Motor neuron (in vitro differentiated cells): Measurements from ENCODE around the gene IQCE. TPM values are rescaled to one million over a fixed set of nuclear protein-coding genes. Genes with fewer than 3 reads are reported as not detected.
"Not testable (repeated sequence)": the region's sequence is repeated elsewhere in the genome, so short reads cannot be mapped to it uniquely, and the experiment has no call there.

Experiments
- ATAC-seq, 8 experiments: fragments of 200-7000 bp; cut with Tn5 transposase; replicated peaks in 6 of 8; 2 replicates each; pipeline ENCODE4 v1.8.0; 2021; ENCODE audit warnings: mild to moderate bottlenecking in 8 of 8, moderate library complexity in 8 of 8
- H3K27ac ChIP-seq, 2 donors: fragments of 250-450 bp; sonication (Bioruptor Pico); 2 replicates each; pipeline ENCODE4 v1.9.0; 2021; ENCODE audit warnings: antibody characterized with exemption in 2 of 2, mild to moderate bottlenecking in 2 of 2, moderate library complexity in 1 of 2
- H3K4me1 ChIP-seq, 2 donors: fragments of 250-450 bp; sonication (Bioruptor Pico); replicated peaks in 1 of 2; 2 replicates each; pipeline ENCODE4 v1.6.1; 2021; ENCODE audit warnings: antibody characterized with exemption in 2 of 2, mild to moderate bottlenecking in 2 of 2, moderate library complexity in 1 of 2
- H3K4me3 ChIP-seq, 5 donors: fragments of 250-450 bp; sonication (Bioruptor Pico); 2 replicates each; pipeline ENCODE4 v1.9.0; 2021; ENCODE audit warnings: antibody characterized with exemption in 5 of 5, mild to moderate bottlenecking in 5 of 5, moderate library complexity in 4 of 5
- WGBS, 10 experiments: fragments of 450-650 bp; shearing (Covaris generic); methylation state at CpG; one replicate each; pipeline ENCODE4 v1.0.0; 2022; 5-methylcytosine and 5-hydroxymethylcytosine counted together
- in situ Hi-C, 9 experiments: fragments of 400-800 bp; cut with MboI; loops; one replicate each; pipeline ENCODE4 v1.15.0; 2021; ENCODE audit warnings: low sequenced_read_pairs in 9 of 9, low pct_unique_long_range_greater_than_20kb in 2 of 9; ENCODE audit not compliant: unreplicated experiment in 9 of 9
- total RNA-seq, 8 experiments: library from RNA; unstranded; fragments of 300-600 nt; gene quantifications; 2 replicates each; pipeline versions ENCODE4 v1.2.3 to v1.2.4, GENCODE V29; 2022

IQCE gene
- total RNA-seq, 8 experiments from 2014 or later, result 5.5 to 26.5 (median 6.5) TPM

DNA sequence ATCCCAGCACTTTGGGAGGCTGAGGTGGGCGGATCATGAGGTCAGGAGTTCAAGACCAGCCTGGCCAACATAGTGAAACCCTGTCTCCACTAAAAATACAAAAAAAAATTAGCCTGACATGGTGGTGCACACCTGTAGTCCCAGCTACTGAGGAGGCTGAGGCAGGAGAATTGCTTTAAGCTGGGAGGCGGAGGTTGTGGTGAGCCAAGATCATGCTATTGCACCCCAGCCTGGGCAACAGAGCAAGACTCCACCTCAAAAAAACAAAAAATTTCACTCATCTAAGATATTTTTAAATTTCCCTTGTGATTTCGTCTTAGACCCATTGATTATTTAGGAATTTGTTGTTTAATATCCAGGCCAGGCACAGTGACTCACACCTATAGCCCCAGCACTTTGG is 5.2 kb downstream of the IQCE start:
- WGBS, 10 experiments, result 90 to 100% (median 100%) methylated on average over 1 to 2 of the region's 3 CpGs; no CpG with 5 or more reads in 6 of the 10 experiments
- in situ Hi-C loops, ATAC-seq: not testable (repeated sequence)

DNA sequence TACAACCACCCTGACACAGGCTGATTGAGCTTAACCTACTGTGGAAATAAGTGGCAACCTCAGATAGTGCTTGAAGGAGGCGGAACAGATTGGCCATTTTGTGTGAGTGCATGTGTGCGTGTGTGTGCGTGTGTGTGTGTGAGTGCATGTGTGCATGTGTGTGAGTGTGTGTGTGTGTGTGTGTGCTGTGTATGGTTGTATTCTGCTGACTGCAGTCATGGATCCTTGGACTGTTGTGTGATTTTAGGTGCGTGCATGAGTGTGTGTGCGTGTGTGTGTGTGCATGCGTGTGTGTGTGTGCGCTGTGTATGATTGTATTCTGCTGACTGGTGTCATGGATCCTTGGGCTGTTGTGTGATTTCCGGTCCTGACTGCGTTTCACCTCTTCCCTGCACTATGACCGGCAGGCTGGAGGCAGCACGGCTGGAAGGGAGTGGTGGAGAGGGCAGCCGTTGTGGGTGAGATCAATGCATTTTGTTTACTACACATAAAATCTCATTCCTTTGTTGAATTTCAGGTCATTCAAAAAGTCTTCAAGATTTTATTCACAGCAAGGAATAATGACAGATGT is 6.3 kb downstream of the IQCE start:
- peak in 5 of 8 experiments; percentile 45 to 74 (median 63) for ATAC-seq
- in situ Hi-C loops, result no loop called here
- no peak overlapping the region for H3K27ac ChIP-seq

More for the DNA sequence above, 5.2 kb downstream of the IQCE start:
- not testable (repeated sequence) for H3K27ac ChIP-seq, H3K4me3 ChIP-seq
- H3K4me1 ChIP-seq, result peaks cover 11 to 23% of the 10 kb centered on the region in 2 donors

DNA sequence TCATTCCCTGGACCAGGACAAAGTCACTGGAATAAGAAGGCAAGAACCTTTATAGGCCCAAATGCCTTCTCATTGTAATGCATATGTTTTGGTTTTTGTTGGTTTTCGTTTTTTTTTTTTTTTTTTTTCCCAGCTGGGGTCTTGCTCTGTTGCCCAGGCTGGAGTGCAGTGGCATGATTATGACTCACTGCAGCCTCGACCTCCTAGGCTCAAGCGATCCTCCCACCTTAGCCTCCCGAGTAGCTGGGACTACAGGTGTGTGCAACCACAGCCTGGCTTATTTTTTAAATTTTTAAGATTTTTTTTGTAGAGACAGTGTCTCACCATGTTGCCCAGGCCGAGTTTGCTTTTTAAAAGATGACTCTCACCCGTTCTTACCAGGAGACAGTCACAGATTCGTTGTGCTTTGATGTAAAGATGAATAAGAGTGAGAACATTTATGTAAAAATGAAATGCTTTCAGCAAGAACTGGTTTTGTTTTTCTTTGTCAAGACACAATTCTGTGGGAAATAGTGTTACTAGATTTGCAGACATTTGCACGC is 7.6 kb downstream of the IQCE start:
- in situ Hi-C loops, result no loop called here
- H3K27ac ChIP-seq, result no peak overlapping the region
- 14 to 86% (median 63%) methylated on average over 1 to 7 of the region's 8 CpGs for WGBS, 10 experiments
- H3K4me1 ChIP-seq, result peaks cover 11 to 24% of the 10 kb centered on the region in 2 donors
- H3K4me3 ChIP-seq, result no peak overlapping the region
- no peak for ATAC-seq

More for the DNA sequence above, 6.3 kb downstream of the IQCE start:
- WGBS, 10 experiments, result 57 to 100% (median 77%) methylated on average over 1 to 8 of the region's 12 CpGs; no CpG with 5 or more reads in 6 of the 10 experiments
- no peak overlapping the region for H3K4me3 ChIP-seq
- peaks cover 11 to 26% of the 10 kb centered on the region in 2 donors for H3K4me1 ChIP-seq

DNA sequence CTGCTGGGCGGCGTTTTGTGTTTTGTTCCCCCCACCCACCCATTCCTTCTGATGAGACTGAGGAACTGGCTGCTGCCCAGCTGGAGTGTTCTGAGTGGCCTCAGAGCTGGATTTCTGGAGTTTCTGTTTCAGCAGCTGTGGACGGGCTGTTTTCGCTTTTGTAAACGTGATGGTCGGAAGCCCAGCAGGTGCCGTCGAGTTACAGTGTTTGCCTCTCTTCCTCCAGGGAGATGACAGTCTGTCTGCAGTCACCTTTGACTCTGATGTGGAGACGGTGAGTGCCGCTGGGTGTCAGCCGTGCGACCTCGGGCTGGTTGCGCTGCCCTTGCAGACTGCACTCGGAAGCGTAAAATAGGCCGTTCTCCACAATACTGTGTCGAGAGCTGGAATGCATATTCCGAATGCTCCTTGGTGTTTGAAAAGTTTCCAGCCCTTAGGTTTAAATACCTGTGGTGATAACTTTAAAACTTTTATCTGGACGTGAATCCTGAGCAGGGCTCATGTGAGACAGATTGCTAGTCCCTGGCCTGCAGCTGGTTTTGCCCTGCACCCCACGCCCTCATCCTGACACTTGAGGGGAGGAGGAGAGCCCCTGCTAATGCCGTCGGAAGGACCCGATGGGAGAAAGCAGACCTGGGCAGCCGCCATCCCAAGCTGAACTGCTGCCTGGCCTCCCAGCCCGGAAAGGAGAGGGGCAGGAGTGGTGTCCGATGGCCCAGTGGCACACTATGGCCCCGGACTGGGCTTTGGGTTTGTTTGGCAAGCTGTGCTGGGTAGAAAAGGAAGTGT is 8.3 kb downstream of the IQCE start:
- Histone ChIP-seq H3K4me1 (peaks cover 11 to 24% of the 10 kb centered on the region in 2 donors), H3K27ac (no peak overlapping the region), H3K4me3 (no peak overlapping the region)
- in situ Hi-C loops, result no loop called here
- WGBS, 10 experiments, result 37 to 69% (median 49%) methylated on average over 1 to 13 of the region's 28 CpGs; no CpG with 5 or more reads in 2 of the 10 experiments
- peak in 6 of 8 experiments; percentile 33 to 76 (median 60) for ATAC-seq

DNA sequence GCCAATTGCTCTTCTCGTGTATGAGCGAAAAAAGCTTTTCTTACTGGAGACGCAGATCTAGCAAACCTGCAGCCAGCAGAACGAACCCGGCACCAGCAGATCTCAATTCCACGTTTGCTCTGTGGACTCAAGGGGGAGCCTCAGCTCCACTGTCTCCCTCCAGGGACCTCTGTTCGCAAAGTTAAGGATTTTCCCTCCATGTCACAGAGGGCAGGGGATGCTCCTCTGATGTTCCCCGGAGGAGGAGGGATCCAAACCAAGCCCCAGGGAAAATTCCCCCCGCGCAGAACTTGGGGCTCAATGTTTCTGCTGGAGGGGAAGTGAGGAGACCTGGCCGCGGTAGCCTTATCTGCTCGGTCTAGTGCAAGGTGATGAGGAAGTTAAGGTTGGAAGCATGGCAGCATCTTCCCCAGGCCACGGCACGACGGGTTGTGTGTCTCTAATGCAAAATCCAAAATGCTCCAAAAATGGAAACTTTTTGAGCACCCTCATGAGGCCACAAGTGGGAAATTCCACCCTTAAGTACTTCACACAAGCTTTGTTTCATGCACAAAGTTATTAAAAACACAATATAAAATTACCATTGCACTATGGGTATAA is 9.0 kb downstream of the IQCE start:
- peak; percentile 29 to 67 (median 60) for ATAC-seq
- peaks cover 11 to 24% of the 10 kb centered on the region in 2 donors for H3K4me1 ChIP-seq
- 25 to 95% (median 51%) methylated on average over 2 to 12 of the region's 16 CpGs; no CpG with 5 or more reads in 3 of the 10 experiments for WGBS, 10 experiments
- H3K4me3 ChIP-seq, result no peak overlapping the region
- no peak overlapping the region for H3K27ac ChIP-seq
- in situ Hi-C loops, result no loop called here

DNA sequence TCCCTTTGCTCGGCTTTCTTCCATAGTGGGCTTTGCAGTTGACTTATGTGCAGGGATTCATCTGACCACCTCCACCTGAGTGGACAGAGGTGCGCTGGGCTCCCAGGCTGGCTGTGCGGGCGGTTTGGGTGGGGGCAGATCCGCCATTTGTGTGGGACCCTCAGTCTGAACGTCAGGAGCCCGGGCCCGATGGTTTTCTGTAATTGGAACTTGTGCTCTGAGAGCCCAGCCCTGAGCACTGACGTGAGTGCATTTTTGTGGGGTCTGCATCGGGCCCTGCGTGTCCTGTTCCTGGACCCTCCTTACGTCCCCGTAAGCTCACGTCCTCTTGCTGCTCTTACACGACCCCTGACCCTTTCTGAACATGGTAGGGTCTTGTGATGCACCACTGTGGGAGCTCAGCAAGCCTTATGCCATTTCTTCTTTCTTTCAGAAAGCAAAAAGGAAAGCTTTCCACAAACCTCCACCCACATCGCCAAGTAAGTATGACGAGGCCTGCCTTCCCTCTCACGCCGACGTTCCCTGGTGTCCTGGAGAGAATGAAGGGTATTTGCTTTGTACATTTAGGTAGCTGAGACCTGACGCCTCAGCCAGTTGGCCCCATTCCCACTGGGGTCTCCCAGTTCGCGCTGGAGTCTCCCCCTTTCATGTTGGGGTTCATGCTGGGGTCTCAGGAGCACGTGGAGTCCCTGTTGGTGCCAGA is 9.9 kb downstream of the IQCE start:
- 40 to 100% (median 94%) methylated on average over 1 to 14 of the region's 24 CpGs; no CpG with 5 or more reads in 2 of the 10 experiments for WGBS, 10 experiments
- no peak overlapping the region for H3K27ac ChIP-seq
- ATAC-seq, result no peak
- H3K4me3 ChIP-seq, result no peak overlapping the region
- in situ Hi-C loops, result no loop called here
- H3K4me1 ChIP-seq, result peaks cover 11 to 24% of the 10 kb centered on the region in 2 donors

DNA sequence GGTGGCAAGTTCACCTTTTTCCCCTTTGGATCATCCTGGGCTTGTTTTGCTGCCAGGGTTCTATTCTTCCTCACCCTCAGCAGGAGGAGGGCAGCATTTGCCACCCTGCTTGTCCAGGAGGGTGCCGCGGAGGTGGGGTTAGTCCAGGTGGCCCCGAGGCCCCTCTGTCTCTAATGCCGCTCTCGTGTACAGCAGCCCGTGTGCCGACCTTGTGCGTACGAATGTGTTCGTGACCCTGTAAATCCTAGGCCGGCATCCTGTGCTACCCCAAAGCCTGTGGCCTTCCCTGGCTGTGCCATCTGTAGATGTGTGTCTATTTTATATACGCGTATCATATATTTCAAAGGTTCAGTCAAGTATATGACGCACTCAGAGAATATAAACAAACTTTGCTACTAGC is 10.6 kb downstream of the IQCE start:
- in situ Hi-C loops, result no loop called here
- Histone ChIP-seq H3K27ac (no peak overlapping the region), H3K4me3 (no peak overlapping the region), H3K4me1 (peaks cover 11 to 24% of the 10 kb centered on the region in 2 donors)
- 89 to 100% (median 95%) methylated on average over 1 to 9 of the region's 14 CpGs; no CpG with 5 or more reads in 1 of the 10 experiments for WGBS, 10 experiments
- no peak for ATAC-seq

DNA sequence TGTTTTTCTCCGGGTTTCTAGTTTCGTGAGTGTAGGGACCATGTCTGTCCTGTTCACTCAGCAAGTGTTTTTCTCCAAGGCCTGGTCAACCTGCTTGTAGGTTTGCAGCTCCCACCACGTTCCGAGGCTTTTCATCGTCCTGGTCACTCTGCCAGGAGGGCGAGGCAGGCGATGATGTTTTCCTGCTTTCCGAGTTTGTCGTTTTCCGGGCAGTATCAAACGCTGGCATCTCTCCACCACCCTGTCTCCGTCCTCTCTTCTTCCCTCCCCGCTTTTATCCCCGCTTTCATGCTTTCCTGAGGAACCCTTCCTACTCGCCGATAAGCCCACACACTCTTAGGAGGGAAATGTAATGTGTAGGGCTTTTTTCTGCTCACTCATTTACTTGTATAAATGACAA is 11.2 kb downstream of the IQCE start:
- 79 to 100% (median 92%) methylated on average over 1 to 16 of the region's 16 CpGs; no CpG with 5 or more reads in 2 of the 10 experiments for WGBS, 10 experiments
- Histone ChIP-seq H3K27ac (no peak overlapping the region), H3K4me1 (peaks cover 10 to 19% of the 10 kb centered on the region in 2 donors), H3K4me3 (no peak overlapping the region)
- no peak for ATAC-seq
- in situ Hi-C loops, result no loop called here

DNA sequence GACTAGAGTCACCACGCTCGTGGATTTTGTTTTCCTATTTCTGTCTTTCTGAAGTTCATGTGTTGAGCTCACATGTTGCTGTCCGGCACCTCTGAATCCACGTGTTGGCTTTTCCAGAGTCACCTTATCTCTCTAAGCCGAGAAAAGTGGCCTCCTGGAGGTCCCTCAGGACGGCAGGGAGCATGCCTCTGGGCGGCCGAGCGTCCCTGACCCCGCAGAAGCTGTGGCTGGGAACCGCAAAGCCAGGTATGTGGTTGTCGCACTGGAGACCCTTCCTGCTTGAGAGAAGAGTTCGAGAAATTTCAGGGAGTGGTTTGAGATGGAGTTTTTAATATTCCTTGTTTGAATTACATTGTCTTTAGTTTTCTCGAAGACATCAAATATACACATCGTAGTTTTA is 12.6 kb downstream of the IQCE start:
- Histone ChIP-seq H3K27ac (no peak overlapping the region), H3K4me1 (peaks cover 6 to 14% of the 10 kb centered on the region in 2 donors), H3K4me3 (no peak overlapping the region)
- 50 to 100% (median 91%) methylated on average over 2 to 15 of the region's 15 CpGs; no CpG with 5 or more reads in 3 of the 10 experiments for WGBS, 10 experiments
- in situ Hi-C loops, result no loop called here
- no peak for ATAC-seq

DNA sequence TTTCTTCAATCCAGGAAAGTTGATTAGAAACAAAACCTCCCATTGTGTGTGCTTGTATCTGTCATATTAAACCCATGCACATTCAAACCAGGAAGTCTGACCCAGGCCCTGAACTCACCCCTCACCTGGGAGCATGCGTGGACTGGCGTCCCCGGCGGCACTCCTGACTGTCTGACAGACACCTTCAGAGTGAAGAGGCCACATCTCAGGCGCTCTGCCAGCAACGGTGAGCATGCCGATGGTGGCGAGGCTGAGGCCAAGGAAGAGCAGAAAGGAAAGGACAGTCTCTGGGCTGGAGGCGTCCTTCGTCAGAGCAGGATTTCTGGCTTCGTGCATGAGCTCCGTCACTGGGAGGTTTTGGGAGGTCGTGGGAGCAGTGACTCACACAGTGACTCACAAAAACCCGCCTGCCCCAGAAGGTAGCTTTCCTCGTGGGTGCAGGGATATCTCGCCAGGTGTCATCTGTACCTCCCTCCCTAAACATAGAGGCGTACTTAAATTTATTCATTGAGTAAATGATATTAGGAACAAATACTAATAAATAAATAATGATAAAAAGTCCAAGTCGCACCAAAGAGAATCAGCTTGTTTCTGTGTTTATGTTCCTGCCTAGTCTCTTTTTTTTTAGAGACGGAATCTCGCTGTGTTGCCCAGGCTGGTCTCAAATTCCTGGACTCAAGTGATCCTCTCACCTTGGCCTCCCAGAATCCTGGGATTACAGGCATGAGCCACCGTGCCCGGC is 13.5 kb downstream of the IQCE start:
- in situ Hi-C loops, result no loop called here
- Histone ChIP-seq H3K4me1 (peaks cover under 1 to 9% of the 10 kb centered on the region in 2 donors), H3K27ac (no peak overlapping the region), H3K4me3 (no peak overlapping the region)
- ATAC-seq, result peak in 2 of 8 experiments; percentile 33 to 71
- 64 to 100% (median 90%) methylated on average over 2 to 16 of the region's 22 CpGs for WGBS, 10 experiments

DNA sequence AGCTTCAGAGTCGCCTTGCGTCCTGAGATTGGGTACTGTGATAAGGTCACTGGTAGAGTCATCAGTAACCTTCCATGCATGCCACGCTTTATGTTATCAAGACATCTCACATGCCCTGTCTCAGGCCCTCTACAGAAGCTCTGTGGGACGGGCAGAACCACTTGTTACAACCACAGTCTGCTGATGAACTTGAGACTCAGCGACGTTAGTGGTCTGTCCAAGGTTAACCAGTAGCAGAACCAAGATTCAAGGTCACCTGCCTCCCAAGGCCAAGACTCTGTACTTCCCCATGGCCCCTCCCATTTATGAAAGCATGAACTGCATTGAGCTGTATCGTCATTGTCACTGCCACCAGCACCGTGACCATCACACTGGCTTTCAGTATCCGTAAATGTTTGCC is 15.0 kb downstream of the IQCE start:
- ATAC-seq, result no peak
- WGBS, 10 experiments, result 67 to 100% (median 96%) methylated on average over 1 to 8 of the region's 9 CpGs; no CpG with 5 or more reads in 3 of the 10 experiments
- Histone ChIP-seq H3K4me1 (peaks cover 0 to 7% of the 10 kb centered on the region in 2 donors), H3K27ac (no peak overlapping the region), H3K4me3 (no peak overlapping the region)
- in situ Hi-C loops, result no loop called here
